NOMO-1 treated with DMSO at 0.1 percent for 48 hours (cell line): Measurements from ENCODE around the gene PROC.

ENCODE experiments used
- DNase-seq: peaks from one replicate; lab custom pipeline; 2025; ENCODE audit not compliant: unreplicated experiment; lab: John Stamatoyannopoulos, UW

PROC gene

GRCh38 chr2:127453392-127454171, 35.4 kb downstream of the PROC start:
- DNase-seq: no peak

GRCh38 chr2:127454595-127455565, 36.7 kb downstream of the PROC start:
- no peak for DNase-seq

- DNase-seq: no peak
Observed at GRCh38 chr2:127455566-127456493, 37.6 kb downstream of the PROC start.

GRCh38 chr2:127456960-127457359, 38.7 kb downstream of the PROC start:
- no peak for DNase-seq

GRCh38 chr2:127462461-127462860, 44.2 kb downstream of the PROC start:
- no peak for DNase-seq

- no peak for DNase-seq
Observed at GRCh38 chr2:127463155-127463991, 45.1 kb downstream of the PROC start.

- DNase-seq: no peak
Observed at GRCh38 chr2:127464470-127465257, 46.4 kb downstream of the PROC start.

- no peak for DNase-seq
Observed at GRCh38 chr2:127465258-127465657, 47.0 kb downstream of the PROC start.

- no peak for DNase-seq
Observed at GRCh38 chr2:127469051-127469450, 50.8 kb downstream of the PROC start.

- no peak for DNase-seq
Observed at GRCh38 chr2:127469974-127470373, 51.7 kb downstream of the PROC start.

GRCh38 chr2:127471286-127471988, 53.2 kb downstream of the PROC start:
- no peak for DNase-seq

- no peak for DNase-seq
Observed at GRCh38 chr2:127472268-127472667, 54.0 kb downstream of the PROC start.

GRCh38 chr2:127475788-127476187, 57.6 kb downstream of the PROC start:
- no peak for DNase-seq
